ENCODE results near the gene STAT1.
A peak's percentile ranks its signal among the peaks of the same experiment; 100 is the strongest.

Gene STAT1

GRCh38 chr2:190990132-190990531 lies 23.8 kb downstream of the STAT1 start:
- no peak for DNase-seq (ENCODE audit: low read depth)
- H3K27me3 ChIP-seq (replicated peaks; ENCODE audit: control insufficient read depth, insufficient read depth, low read length): no peaks in the 10 kb centered on the region
- H3K9ac ChIP-seq (ENCODE audit: low read length): no peak overlapping the region
- H3K4me1 ChIP-seq (ENCODE audit: control insufficient read depth, insufficient read depth, low read length): peaks cover 4% of the 10 kb centered on the region
- H3K4me3 ChIP-seq (ENCODE audit: low read length): no peak overlapping the region
- no peaks in the 10 kb centered on the region for H3K9me3 ChIP-seq (ENCODE audit: control insufficient read depth, low read length)
- peaks cover 97% of the 10 kb centered on the region for H3K36me3 ChIP-seq (ENCODE audit: control insufficient read depth, insufficient read depth, low read length, severe bottlenecking)

- no peak for DNase-seq (ENCODE audit: low read depth)
- no peaks in the 10 kb centered on the region for H3K27me3 ChIP-seq (replicated peaks; ENCODE audit: control insufficient read depth, insufficient read depth, low read length)
- H3K4me3 ChIP-seq (ENCODE audit: low read length): no peak overlapping the region
- peaks cover 99% of the 10 kb centered on the region for H3K36me3 ChIP-seq (ENCODE audit: control insufficient read depth, insufficient read depth, low read length, severe bottlenecking)
- no peak overlapping the region for H3K9ac ChIP-seq (ENCODE audit: low read length)
- peaks cover 4% of the 10 kb centered on the region for H3K4me1 ChIP-seq (ENCODE audit: control insufficient read depth, insufficient read depth, low read length)
- no peaks in the 10 kb centered on the region for H3K9me3 ChIP-seq (ENCODE audit: control insufficient read depth, low read length)
Measured at GRCh38 chr2:190988910-190989309, 25.1 kb downstream of the STAT1 start.

DNA sequence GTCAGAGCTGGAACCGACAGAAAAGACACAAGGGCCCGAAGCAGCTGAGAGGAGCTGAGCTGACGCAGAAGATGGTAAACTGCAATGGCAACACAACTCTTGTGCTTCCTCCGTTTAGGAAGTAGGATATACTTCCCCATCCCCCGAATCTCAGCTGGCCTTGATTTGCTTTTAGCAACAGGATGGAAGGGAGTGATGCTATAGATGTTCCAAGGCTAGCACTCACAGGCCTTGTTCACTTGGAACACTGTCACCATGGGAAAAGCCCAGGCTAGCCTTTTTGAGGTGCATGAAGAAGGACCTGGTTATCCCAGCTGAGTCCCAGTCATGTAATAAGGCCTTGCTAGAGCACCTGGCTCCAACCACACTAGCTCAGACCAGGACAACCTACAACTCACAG lies 26.0 kb downstream of the STAT1 start:
- Histone ChIP-seq H3K27me3 (replicated peaks; ENCODE audit: control insufficient read depth, insufficient read depth, low read length) (no peaks in the 10 kb centered on the region), H3K4me3 (ENCODE audit: low read length) (no peak overlapping the region), H3K36me3 (ENCODE audit: control insufficient read depth, insufficient read depth, low read length, severe bottlenecking) (peaks cover 99% of the 10 kb centered on the region), H3K4me1 (ENCODE audit: control insufficient read depth, insufficient read depth, low read length) (peaks cover 4% of the 10 kb centered on the region), H3K9ac (ENCODE audit: low read length) (no peak overlapping the region), H3K9me3 (ENCODE audit: control insufficient read depth, low read length) (no peaks in the 10 kb centered on the region)
- DNase-seq (ENCODE audit: low read depth): no peak

DNA sequence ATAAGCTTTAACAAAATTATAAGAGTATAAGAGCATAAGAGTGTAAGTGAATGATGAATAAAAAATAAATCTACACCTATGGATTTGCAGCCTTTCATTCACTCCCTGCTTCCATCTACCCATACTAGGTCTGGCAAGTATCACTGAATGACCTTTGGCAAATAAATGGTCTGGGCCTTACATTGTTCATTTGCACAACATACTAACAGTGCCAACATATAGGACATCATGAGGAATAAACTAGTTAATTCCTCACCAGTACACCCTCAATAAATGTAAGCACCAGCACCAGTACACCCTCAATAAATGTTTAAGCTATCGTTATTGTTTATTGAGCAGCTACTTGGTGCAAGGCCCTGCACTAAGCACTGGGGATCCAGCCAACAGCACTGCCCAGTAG lies 26.9 kb downstream of the STAT1 start:
- H3K9me3 ChIP-seq (ENCODE audit: control insufficient read depth, low read length): no peaks in the 10 kb centered on the region
- peaks cover 4% of the 10 kb centered on the region for H3K4me1 ChIP-seq (ENCODE audit: control insufficient read depth, insufficient read depth, low read length)
- H3K4me3 ChIP-seq (ENCODE audit: low read length): no peak overlapping the region
- H3K36me3 ChIP-seq (ENCODE audit: control insufficient read depth, insufficient read depth, low read length, severe bottlenecking): peaks cover 100% of the 10 kb centered on the region
- H3K9ac ChIP-seq (ENCODE audit: low read length): no peak overlapping the region
- H3K27me3 ChIP-seq (replicated peaks; ENCODE audit: control insufficient read depth, insufficient read depth, low read length): no peaks in the 10 kb centered on the region
- no peak for DNase-seq (ENCODE audit: low read depth)

- Histone ChIP-seq H3K9me3 (ENCODE audit: control insufficient read depth, low read length) (no peaks in the 10 kb centered on the region), H3K4me3 (ENCODE audit: low read length) (no peak overlapping the region), H3K4me1 (ENCODE audit: control insufficient read depth, insufficient read depth, low read length) (peaks cover 4% of the 10 kb centered on the region), H3K9ac (ENCODE audit: low read length) (no peak overlapping the region), H3K36me3 (ENCODE audit: control insufficient read depth, insufficient read depth, low read length, severe bottlenecking) (peaks cover 100% of the 10 kb centered on the region), H3K27me3 (replicated peaks; ENCODE audit: control insufficient read depth, insufficient read depth, low read length) (no peaks in the 10 kb centered on the region)
- no peak for DNase-seq (ENCODE audit: low read depth)
Measured at GRCh38 chr2:190986221-190986953, 27.6 kb downstream of the STAT1 start.

GRCh38 chr2:190984595-190984994 lies 29.4 kb downstream of the STAT1 start:
- Histone ChIP-seq H3K27me3 (replicated peaks; ENCODE audit: control insufficient read depth, insufficient read depth, low read length) (no peaks in the 10 kb centered on the region), H3K4me1 (ENCODE audit: control insufficient read depth, insufficient read depth, low read length) (no peaks in the 10 kb centered on the region), H3K9me3 (ENCODE audit: control insufficient read depth, low read length) (no peaks in the 10 kb centered on the region), H3K9ac (ENCODE audit: low read length) (no peak overlapping the region), H3K4me3 (ENCODE audit: low read length) (no peak overlapping the region), H3K36me3 (ENCODE audit: control insufficient read depth, insufficient read depth, low read length, severe bottlenecking) (peaks cover 100% of the 10 kb centered on the region)
- DNase-seq (ENCODE audit: low read depth): peak; percentile 10

- Histone ChIP-seq H3K9ac (ENCODE audit: low read length) (no peak overlapping the region), H3K4me1 (ENCODE audit: control insufficient read depth, insufficient read depth, low read length) (no peaks in the 10 kb centered on the region), H3K36me3 (ENCODE audit: control insufficient read depth, insufficient read depth, low read length, severe bottlenecking) (peaks cover 100% of the 10 kb centered on the region), H3K4me3 (ENCODE audit: low read length) (no peak overlapping the region), H3K27me3 (replicated peaks; ENCODE audit: control insufficient read depth, insufficient read depth, low read length) (no peaks in the 10 kb centered on the region), H3K9me3 (ENCODE audit: control insufficient read depth, low read length) (no peaks in the 10 kb centered on the region)
- DNase-seq (ENCODE audit: low read depth): no peak
Measured at GRCh38 chr2:190982262-190983034, 31.5 kb downstream of the STAT1 start.

- no peak for DNase-seq (ENCODE audit: low read depth)
- no peaks in the 10 kb centered on the region for H3K4me1 ChIP-seq (ENCODE audit: control insufficient read depth, insufficient read depth, low read length)
- H3K36me3 ChIP-seq (ENCODE audit: control insufficient read depth, insufficient read depth, low read length, severe bottlenecking): peaks cover 100% of the 10 kb centered on the region
- H3K9me3 ChIP-seq (ENCODE audit: control insufficient read depth, low read length): no peaks in the 10 kb centered on the region
- H3K9ac ChIP-seq (ENCODE audit: low read length): no peak overlapping the region
- no peaks in the 10 kb centered on the region for H3K27me3 ChIP-seq (replicated peaks; ENCODE audit: control insufficient read depth, insufficient read depth, low read length)
- H3K4me3 ChIP-seq (ENCODE audit: low read length): no peak overlapping the region
Measured at GRCh38 chr2:190981733-190982132, 32.2 kb downstream of the STAT1 start.

DNA sequence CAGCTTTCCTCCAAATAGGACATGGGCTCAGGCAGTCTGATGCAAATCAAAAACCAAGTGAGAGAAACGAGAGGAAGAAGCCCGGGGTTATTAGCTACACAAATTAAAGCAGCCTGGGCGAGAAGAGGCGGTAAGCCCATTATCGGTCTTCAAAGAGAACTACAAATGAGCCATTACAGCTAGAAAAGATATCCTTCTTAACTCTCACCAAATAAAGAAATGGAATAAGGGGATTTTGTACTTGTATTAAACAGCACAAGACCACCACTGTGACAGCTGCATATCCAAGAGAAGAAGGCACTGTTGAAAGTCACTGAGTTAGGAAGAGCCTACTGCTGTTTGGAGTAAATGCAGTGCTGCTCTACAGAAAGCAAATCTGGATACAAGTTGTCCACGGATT lies 32.6 kb downstream of the STAT1 start:
- Histone ChIP-seq H3K9ac (ENCODE audit: low read length) (no peak overlapping the region), H3K9me3 (ENCODE audit: control insufficient read depth, low read length) (no peaks in the 10 kb centered on the region), H3K36me3 (ENCODE audit: control insufficient read depth, insufficient read depth, low read length, severe bottlenecking) (peaks cover 100% of the 10 kb centered on the region), H3K27me3 (replicated peaks; ENCODE audit: control insufficient read depth, insufficient read depth, low read length) (no peaks in the 10 kb centered on the region), H3K4me1 (ENCODE audit: control insufficient read depth, insufficient read depth, low read length) (no peaks in the 10 kb centered on the region), H3K4me3 (ENCODE audit: low read length) (no peak overlapping the region)
- DNase-seq (ENCODE audit: low read depth): no peak

DNA sequence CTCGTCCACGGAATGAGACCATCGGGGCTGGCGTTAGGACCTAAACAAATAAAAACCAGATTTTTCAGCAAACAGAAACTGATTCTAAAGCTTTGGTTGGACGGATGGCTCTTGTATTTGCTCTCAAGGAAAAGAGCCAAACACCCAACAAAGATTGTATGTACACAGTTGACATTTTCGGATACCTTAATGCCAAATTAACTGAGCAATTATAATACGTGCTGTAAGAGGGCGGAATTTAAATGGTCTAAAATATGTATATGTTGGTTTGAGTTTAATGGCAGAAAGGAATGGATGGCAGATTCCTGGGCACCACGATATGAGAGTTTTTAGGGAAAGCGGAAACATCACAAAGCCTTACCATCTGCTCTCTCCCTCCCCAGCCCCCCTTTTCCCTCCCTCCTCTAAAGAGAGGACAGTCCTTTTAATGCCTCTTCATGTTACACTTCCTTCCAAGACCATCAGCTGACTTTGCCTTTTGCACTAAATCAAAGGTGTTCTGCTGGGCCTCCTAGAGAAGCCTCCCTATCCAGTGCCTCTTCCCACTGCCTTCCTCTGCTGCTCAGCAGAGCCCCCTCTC lies 33.3 kb downstream of the STAT1 start:
- Histone ChIP-seq H3K4me3 (ENCODE audit: low read length) (no peak overlapping the region), H3K9ac (ENCODE audit: low read length) (no peak overlapping the region), H3K4me1 (ENCODE audit: control insufficient read depth, insufficient read depth, low read length) (no peaks in the 10 kb centered on the region), H3K36me3 (ENCODE audit: control insufficient read depth, insufficient read depth, low read length, severe bottlenecking) (peaks cover 100% of the 10 kb centered on the region), H3K9me3 (ENCODE audit: control insufficient read depth, low read length) (no peaks in the 10 kb centered on the region), H3K27me3 (replicated peaks; ENCODE audit: control insufficient read depth, insufficient read depth, low read length) (no peaks in the 10 kb centered on the region)
- DNase-seq (ENCODE audit: low read depth): no peak

DNA sequence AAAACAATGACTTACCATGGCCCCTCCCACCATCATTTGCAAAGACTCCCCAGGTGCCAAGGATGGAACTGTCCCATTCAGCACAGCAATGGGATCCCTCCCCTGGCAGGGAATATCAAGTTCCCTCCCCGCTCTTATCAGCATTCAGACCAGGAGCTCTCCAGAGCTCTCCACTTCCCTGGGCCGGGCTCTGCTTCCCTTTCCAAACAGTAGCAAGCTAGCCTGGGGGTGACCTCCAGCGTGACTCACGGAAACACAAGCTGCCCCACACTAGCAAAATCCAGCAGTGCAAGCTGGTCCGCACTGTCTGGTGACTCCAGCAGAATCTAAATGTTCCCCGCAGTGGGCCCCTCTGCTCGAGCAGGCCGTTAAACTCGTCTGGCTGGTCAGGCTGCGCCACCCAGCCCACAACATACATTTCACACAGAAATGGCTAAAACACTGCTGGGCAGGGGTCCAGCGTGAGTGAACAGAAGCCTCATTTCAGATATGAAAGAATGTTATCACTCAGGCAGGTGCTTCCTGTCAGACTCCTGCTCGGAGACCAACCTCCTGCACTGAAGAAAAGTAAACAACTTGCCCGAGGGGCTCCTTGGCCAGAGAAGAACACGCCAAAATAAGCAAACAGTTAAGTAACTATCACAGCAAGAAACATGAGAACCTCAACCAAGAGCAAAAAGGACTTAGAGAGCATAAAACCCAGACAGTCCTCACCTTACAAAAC lies 33.9 kb downstream of the STAT1 start:
- no peak overlapping the region for H3K9ac ChIP-seq (ENCODE audit: low read length)
- H3K9me3 ChIP-seq (ENCODE audit: control insufficient read depth, low read length): no peaks in the 10 kb centered on the region
- H3K27me3 ChIP-seq (replicated peaks; ENCODE audit: control insufficient read depth, insufficient read depth, low read length): no peaks in the 10 kb centered on the region
- peaks cover 6% of the 10 kb centered on the region for H3K4me1 ChIP-seq (ENCODE audit: control insufficient read depth, insufficient read depth, low read length)
- peaks cover 100% of the 10 kb centered on the region for H3K36me3 ChIP-seq (ENCODE audit: control insufficient read depth, insufficient read depth, low read length, severe bottlenecking)
- peak; percentile 45 for DNase-seq (ENCODE audit: low read depth)
- H3K4me3 ChIP-seq (ENCODE audit: low read length): no peak overlapping the region

All from adipocyte (in vitro differentiated cells).